Osteoblast (primary cell): Measurements from ENCODE around the gene KIF23. TPM values are rescaled to one million over a fixed set of nuclear protein-coding genes. Genes with fewer than 3 reads are reported as not detected.
"Not testable (repeated sequence)": the region's sequence is repeated elsewhere in the genome, so short reads cannot be mapped to it uniquely, and the experiment has no call there.

Source experiments
- DNase-seq: peaks from one replicate; pipeline ENCODE4 v3.0.0; 2011; ENCODE audit warnings: low spot score, mixed read lengths; ENCODE audit not compliant: insufficient read length; ENCODE audit errors: missing footprints
- H2AFZ ChIP-seq: 2 replicates; pipeline ENCODE4 v1.6.0; 2011; ENCODE audit warnings: mild to moderate bottlenecking, low read length
- H3K27ac ChIP-seq: 2 replicates; pipeline ENCODE4 v1.5.1; 2011; ENCODE audit warnings: mild to moderate bottlenecking, low read depth, low read length, moderate library complexity
- H3K27me3 ChIP-seq: 2 replicates; pipeline ENCODE4 v1.6.0; 2012; ENCODE audit warnings: mild to moderate bottlenecking, control low read depth, inconsistent platforms, low read length, moderate library complexity; ENCODE audit not compliant: insufficient read depth
- H3K36me3 ChIP-seq: 2 replicates; pipeline ENCODE4 v1.5.1; 2011; ENCODE audit warnings: mild to moderate bottlenecking, low read length, control low read depth, moderate library complexity; ENCODE audit not compliant: insufficient read depth
- H3K4me1 ChIP-seq: 2 replicates; pipeline ENCODE4 v1.5.1; 2011; ENCODE audit warnings: mild to moderate bottlenecking, low read length, control low read depth, moderate library complexity; ENCODE audit not compliant: insufficient read depth
- H3K4me2 ChIP-seq: 2 replicates; pipeline ENCODE4 v1.6.0; 2011; ENCODE audit warnings: mild to moderate bottlenecking, low read length; ENCODE audit not compliant: insufficient read depth
- H3K4me3 ChIP-seq: fragments of 200-600 bp; sonication (generic); 3 replicates; pipeline ENCODE4 v1.5.1; 2012; ENCODE audit warnings: mild to moderate bottlenecking, low read length, inconsistent platforms; ENCODE audit not compliant: insufficient read depth
- H3K79me2 ChIP-seq: 2 replicates; pipeline ENCODE4 v1.6.0; 2012; ENCODE audit warnings: mild to moderate bottlenecking, low read length, control low read depth, inconsistent platforms; ENCODE audit not compliant: insufficient read depth
- H3K9me3 ChIP-seq: 2 replicates; pipeline ENCODE4 v1.5.1; 2011; ENCODE audit warnings: low read depth, low read length, control low read depth
- H4K20me1 ChIP-seq: 2 replicates; pipeline ENCODE4 v1.6.0; 2012; ENCODE audit warnings: mild to moderate bottlenecking, low read length, control low read depth; ENCODE audit not compliant: insufficient read depth
- total RNA-seq: library from RNA; depleted of rRNA; stranded (reverse); fragments of >200 nt; gene quantifications from 2 replicates; pipeline ENCODE4 v1.2.3, GENCODE V29; 2012
- TF ChIP-seq, protein P1 (sequence below): IDR thresholded peaks from 2 replicates; pipeline ENCODE4 v1.5.1; 2011; ENCODE audit warnings: mild to moderate bottlenecking, low read depth, low read length, moderate library complexity; ENCODE audit errors: extremely low read depth

KIF23 gene
- total RNA-seq, 1 donor: 8.3 TPM

DNA sequence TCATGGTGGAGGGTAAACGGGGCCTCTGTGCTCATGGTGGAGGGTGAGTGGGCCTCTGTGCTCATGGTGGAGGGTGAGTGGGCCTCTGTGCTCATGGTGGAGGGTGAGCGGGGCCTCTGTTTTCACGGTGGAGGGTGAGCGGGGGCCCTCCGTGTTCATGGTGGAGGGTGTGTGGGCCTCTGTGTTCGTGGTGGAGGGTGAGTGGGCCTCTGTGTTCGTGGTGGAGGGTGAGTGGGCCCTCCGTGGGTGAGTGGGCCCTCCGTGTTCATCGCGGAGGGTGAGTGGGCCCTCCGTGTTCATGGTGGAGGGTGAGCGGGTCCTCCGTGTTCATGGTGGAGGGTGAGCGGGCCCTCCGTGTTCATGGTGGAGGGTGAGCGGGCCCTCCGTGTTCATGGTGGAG, 30.1 kb upstream of the KIF23 start:
- not testable (repeated sequence) for DNase-seq, H3K36me3 ChIP-seq, H3K27me3 ChIP-seq, H3K4me1 ChIP-seq, H3K4me3 ChIP-seq, H3K4me2 ChIP-seq, H3K9me3 ChIP-seq, H3K27ac ChIP-seq, H2AFZ ChIP-seq, H3K79me2 ChIP-seq, H4K20me1 ChIP-seq

DNA sequence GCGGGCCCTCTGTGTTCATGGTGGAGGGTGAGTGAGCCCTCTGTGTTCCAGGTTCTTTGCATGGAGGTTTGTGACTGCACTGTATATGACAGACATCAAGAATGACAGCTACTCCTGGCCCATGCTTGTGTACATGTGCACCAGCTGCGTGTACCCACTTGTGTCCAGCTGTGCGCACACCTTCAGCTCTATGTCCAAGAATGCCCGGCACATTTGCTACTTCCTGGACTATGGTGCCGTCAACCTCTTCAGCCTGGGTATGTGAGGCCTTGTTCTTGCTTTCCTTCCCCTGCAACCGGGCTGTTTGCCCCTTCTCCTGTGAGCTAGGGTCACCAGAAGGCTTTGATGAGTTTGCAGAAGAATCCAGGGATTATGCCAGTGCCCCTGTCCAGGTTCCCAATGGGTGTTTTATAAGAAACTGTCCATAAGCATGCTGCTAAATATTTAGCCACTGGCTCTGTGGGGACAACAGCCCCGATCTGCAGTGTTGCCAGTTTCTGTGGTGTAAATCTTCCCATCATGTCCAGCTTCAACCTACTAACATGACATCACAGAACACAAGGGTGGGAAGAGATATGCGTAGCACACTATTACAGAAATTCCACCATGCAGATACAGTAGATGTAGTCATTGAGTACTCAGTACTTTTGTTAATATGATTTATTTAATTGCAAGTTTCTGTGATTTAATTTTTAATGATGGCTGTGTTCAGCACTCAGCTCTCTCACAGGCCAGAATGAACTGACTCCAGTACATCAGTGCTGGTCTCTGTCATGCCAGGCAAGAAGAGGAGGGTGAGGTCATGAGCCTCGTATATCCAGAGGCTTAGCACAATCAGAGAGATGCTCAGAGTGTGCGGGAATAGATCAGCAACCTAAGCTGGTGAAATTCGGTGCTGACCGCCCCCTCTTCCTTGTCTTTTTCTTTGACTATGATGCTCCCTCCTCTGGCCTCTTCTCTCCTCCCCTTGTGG, 29.2 kb upstream of the KIF23 start:
- Histone ChIP-seq H4K20me1 (peaks cover 8% of the 10 kb centered on the region), H3K27me3 (no peaks in the 10 kb centered on the region), H2AFZ (no peak overlapping the region), H3K4me3 (no peak overlapping the region), H3K79me2 (no peaks in the 10 kb centered on the region), H3K4me2 (no peak overlapping the region), H3K4me1 (no peaks in the 10 kb centered on the region), H3K9me3 (no peaks in the 10 kb centered on the region), H3K27ac (no peak overlapping the region), H3K36me3 (no peaks in the 10 kb centered on the region)
- no peak for DNase-seq
- TF ChIP-seq, protein P1, sequence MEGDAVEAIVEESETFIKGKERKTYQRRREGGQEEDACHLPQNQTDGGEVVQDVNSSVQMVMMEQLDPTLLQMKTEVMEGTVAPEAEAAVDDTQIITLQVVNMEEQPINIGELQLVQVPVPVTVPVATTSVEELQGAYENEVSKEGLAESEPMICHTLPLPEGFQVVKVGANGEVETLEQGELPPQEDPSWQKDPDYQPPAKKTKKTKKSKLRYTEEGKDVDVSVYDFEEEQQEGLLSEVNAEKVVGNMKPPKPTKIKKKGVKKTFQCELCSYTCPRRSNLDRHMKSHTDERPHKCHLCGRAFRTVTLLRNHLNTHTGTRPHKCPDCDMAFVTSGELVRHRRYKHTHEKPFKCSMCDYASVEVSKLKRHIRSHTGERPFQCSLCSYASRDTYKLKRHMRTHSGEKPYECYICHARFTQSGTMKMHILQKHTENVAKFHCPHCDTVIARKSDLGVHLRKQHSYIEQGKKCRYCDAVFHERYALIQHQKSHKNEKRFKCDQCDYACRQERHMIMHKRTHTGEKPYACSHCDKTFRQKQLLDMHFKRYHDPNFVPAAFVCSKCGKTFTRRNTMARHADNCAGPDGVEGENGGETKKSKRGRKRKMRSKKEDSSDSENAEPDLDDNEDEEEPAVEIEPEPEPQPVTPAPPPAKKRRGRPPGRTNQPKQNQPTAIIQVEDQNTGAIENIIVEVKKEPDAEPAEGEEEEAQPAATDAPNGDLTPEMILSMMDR: no peak

DNA sequence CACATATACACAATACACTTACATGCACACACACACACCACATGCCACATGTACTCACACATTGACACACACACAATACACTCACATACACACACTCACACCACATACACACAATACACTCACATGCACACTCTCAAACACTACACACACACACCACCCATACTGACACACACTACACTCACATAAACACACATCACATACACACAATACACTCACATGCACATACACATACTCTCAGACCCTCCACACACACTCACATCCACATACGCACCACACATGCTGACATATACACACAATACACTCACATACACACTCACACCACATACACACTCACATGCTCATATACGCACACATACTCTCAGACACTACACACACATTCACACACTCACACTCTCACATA, 28.3 kb upstream of the KIF23 start:
- Histone ChIP-seq H3K4me1 (peaks cover 2% of the 10 kb centered on the region), H3K36me3 (no peaks in the 10 kb centered on the region)
- TF ChIP-seq, protein P1: no peak

DNA sequence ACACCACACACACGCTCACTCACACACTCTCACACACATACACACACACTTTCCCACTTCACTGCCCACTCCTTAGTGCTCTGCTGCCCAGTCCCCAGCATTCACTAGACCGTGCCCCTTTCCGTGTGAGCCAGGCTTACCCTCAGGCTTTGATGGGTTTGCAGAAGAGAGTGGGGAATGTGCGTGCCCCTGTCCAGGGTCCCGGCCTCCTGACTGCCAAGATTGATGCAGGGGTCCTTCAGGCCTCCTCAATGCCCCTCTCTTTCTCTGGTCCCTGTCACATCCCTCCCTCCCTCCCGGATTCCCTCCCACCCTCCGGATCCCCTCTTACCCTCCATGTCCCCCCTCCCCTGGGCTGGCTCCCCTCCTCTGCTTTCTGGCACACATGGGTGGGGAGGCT, 27.9 kb upstream of the KIF23 start:
- Histone ChIP-seq H4K20me1 (peaks cover 8% of the 10 kb centered on the region), H3K27me3 (no peaks in the 10 kb centered on the region), H3K4me3 (no peak overlapping the region), H3K9me3 (no peaks in the 10 kb centered on the region), H3K27ac (no peak overlapping the region), H3K4me2 (no peak overlapping the region), H3K79me2 (no peaks in the 10 kb centered on the region), H2AFZ (no peak overlapping the region), H3K36me3 (no peaks in the 10 kb centered on the region), H3K4me1 (peaks cover 5% of the 10 kb centered on the region)
- no peak for DNase-seq
- TF ChIP-seq, protein P1: no peak

More for the DNA sequence above, 28.3 kb upstream of the KIF23 start:
- Histone ChIP-seq H3K27ac (no peak overlapping the region), H3K4me2 (no peak overlapping the region), H3K79me2 (no peaks in the 10 kb centered on the region), H4K20me1 (peaks cover 8% of the 10 kb centered on the region), H2AFZ (no peak overlapping the region), H3K4me3 (no peak overlapping the region), H3K9me3 (no peaks in the 10 kb centered on the region), H3K27me3 (no peaks in the 10 kb centered on the region)
- DNase-seq: no peak
